Trophoblast cell (in vitro differentiated cells and primary cell): ENCODE results near the gene IFT52.
"Not testable (repeated sequence)": the region's sequence is repeated elsewhere in the genome, so short reads cannot be mapped to it uniquely, and the experiment has no call there.

Source experiments
- DNase-seq, 2 donors: peaks; one replicate each; pipeline ENCODE4 v3.0.0-alpha.2; 2016
- H2AFZ ChIP-seq: 2 replicates; pipeline ENCODE4 v1.6.1; 2013; ENCODE audit warnings: low read length, moderate library complexity, mild to moderate bottlenecking; ENCODE audit not compliant: insufficient read depth, poor library complexity
- H2AK5ac ChIP-seq: 2 replicates; pipeline ENCODE4 v1.6.1; 2013; ENCODE audit warnings: mild to moderate bottlenecking, low read length
- H2BK120ac ChIP-seq: 2 replicates; pipeline ENCODE4 v1.6.1; 2013; ENCODE audit warnings: low read length, mild to moderate bottlenecking, moderate library complexity; ENCODE audit not compliant: insufficient read depth, poor library complexity
- H2BK12ac ChIP-seq: 2 replicates; pipeline ENCODE4 v1.6.1; 2013; ENCODE audit warnings: mild to moderate bottlenecking, low read length, moderate library complexity
- H2BK5ac ChIP-seq: 2 replicates; pipeline ENCODE4 v1.6.1; 2013; ENCODE audit warnings: low read length, low read depth, moderate library complexity, mild to moderate bottlenecking; ENCODE audit not compliant: poor library complexity
- H3K14ac ChIP-seq: 2 replicates; pipeline ENCODE4 v1.6.1; 2013; ENCODE audit warnings: mild to moderate bottlenecking, low read length
- H3K18ac ChIP-seq: 2 replicates; pipeline ENCODE4 v1.6.1; 2013; ENCODE audit warnings: mild to moderate bottlenecking, low read length
- H3K23ac ChIP-seq: 2 replicates; pipeline ENCODE4 v1.6.1; 2013; ENCODE audit warnings: low read length
- H3K27ac ChIP-seq: 2 replicates; pipeline ENCODE4 v1.5.1; 2013; ENCODE audit warnings: low read depth, mild to moderate bottlenecking, inconsistent platforms, low read length, moderate library complexity
- H3K27me3 ChIP-seq: 2 replicates; pipeline ENCODE4 v1.6.1; 2013; ENCODE audit warnings: inconsistent platforms, mild to moderate bottlenecking, low read length, moderate library complexity; ENCODE audit not compliant: insufficient read depth
- H3K36me3 ChIP-seq, 2 experiments: 1 replicate in 1 of 2; 2 replicates in 1 of 2; pipeline ENCODE4 v1.6.1; 2013; ENCODE audit warnings: low read length in 2 of 2, mild to moderate bottlenecking in 2 of 2, moderate library complexity in 1 of 2; ENCODE audit not compliant: insufficient read depth in 2 of 2, control insufficient read depth in 1 of 2
- H3K4ac ChIP-seq: 2 replicates; pipeline ENCODE4 v1.6.1; 2013; ENCODE audit warnings: low read depth, mild to moderate bottlenecking, low read length, moderate library complexity
- H3K4me1 ChIP-seq, 2 experiments: 1 replicate in 1 of 2; 2 replicates in 1 of 2; pipeline ENCODE4 v1.6.1; 2013; ENCODE audit warnings: low read length in 2 of 2, mild to moderate bottlenecking in 2 of 2, moderate library complexity in 1 of 2; ENCODE audit not compliant: insufficient read depth in 2 of 2, control insufficient read depth in 1 of 2
- H3K4me2 ChIP-seq: 2 replicates; pipeline ENCODE4 v1.6.1; 2013; ENCODE audit warnings: inconsistent platforms, mild to moderate bottlenecking, low read length, moderate library complexity
- H3K4me3 ChIP-seq: 2 replicates; pipeline ENCODE4 v1.5.1; 2013; ENCODE audit warnings: mild to moderate bottlenecking, low read depth, low read length, inconsistent platforms
- H3K79me1 ChIP-seq: one replicate; pipeline ENCODE4 v1.6.1; 2013; ENCODE audit warnings: low read length
- H3K79me2 ChIP-seq: 2 replicates; pipeline ENCODE4 v1.6.1; 2013; ENCODE audit warnings: low read length, mild to moderate bottlenecking; ENCODE audit not compliant: control insufficient read depth, insufficient read depth, poor library complexity
- H3K9ac ChIP-seq: 2 replicates; pipeline ENCODE4 v1.6.1; 2013; ENCODE audit warnings: mild to moderate bottlenecking, low read length
- H3K9me3 ChIP-seq: 2 replicates; pipeline ENCODE4 v1.6.1; 2013; ENCODE audit warnings: low read depth, mild to moderate bottlenecking, control low read depth, inconsistent platforms, low read length; ENCODE audit not compliant: insufficient read depth
- H4K12ac ChIP-seq: 2 replicates; pipeline ENCODE4 v1.6.1; 2013; ENCODE audit warnings: low read depth, mild to moderate bottlenecking, low read length, moderate library complexity
- H4K8ac ChIP-seq: 2 replicates; pipeline ENCODE4 v1.6.1; 2013; ENCODE audit warnings: low read depth, mild to moderate bottlenecking, low read length, moderate library complexity
- H4K91ac ChIP-seq: one replicate; pipeline ENCODE4 v1.6.1; 2013; ENCODE audit warnings: low read depth, mild to moderate bottlenecking, low read length, moderate library complexity
- WGBS: extraction: QIAGEN DNeasy Blood & Tissue Kit; methylation state at CpG from one replicate; pipeline ENCODE4 v1.1.7; 2013; ENCODE audit warnings: missing lambda C conversion rate; ENCODE audit not compliant: insufficient read length, insufficient coverage; ENCODE audit errors: extremely low coverage; 5-methylcytosine and 5-hydroxymethylcytosine counted together

IFT52 gene

DNA sequence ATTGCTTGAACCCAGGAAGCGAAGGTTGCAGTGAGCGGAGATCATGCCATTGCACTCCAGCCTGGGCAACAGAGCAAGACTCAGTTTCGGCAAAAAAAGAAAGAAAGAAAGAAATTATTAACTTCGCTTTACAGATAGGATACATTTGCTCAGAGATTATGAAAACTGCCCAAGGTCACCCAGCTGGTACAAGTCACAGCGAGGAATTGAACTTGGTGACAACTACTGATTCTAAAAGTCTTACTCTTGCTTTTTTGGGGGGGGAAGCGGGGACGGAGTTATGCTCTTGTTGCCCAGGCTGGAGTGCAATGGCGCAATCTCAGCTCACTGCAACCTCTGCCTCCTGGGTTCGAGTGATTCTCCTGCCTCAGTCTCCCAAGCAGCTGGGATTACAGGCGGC lies 2.2 kb upstream of the IFT52 start:
- whole genome bisulfite sequencing = no CpG with 5 or more reads among the region's 10 CpGs
- H2AK5ac ChIP-seq, H2BK120ac ChIP-seq, H3K4ac ChIP-seq, H3K23ac ChIP-seq, H2BK12ac ChIP-seq, H3K27ac ChIP-seq, H3K9me3 ChIP-seq, H4K12ac ChIP-seq, H2BK5ac ChIP-seq, H3K4me3 ChIP-seq, H4K91ac ChIP-seq, H3K4me2 ChIP-seq, H2AFZ ChIP-seq, H4K8ac ChIP-seq, H3K27me3 ChIP-seq, H3K79me2 ChIP-seq, H3K4me1 ChIP-seq, H3K14ac ChIP-seq, H3K9ac ChIP-seq, DNase-seq, H3K36me3 ChIP-seq, H3K79me1 ChIP-seq, H3K18ac ChIP-seq: not testable (repeated sequence)

- no peak for DNase-seq
- Histone ChIP-seq H4K12ac (peak overlapping the region; percentile 95), H2AFZ (peak overlapping the region; percentile 98), H3K9me3 (no peaks in the 10 kb centered on the region), H3K18ac (no peak overlapping the region), H3K14ac (peak overlapping the region; percentile 79), H3K9ac (no peak overlapping the region), H3K4ac (peak overlapping the region; percentile 70), H4K8ac (peak overlapping the region; percentile 97), H3K27ac (no peak overlapping the region), H2BK120ac (peak overlapping the region; percentile 46), H3K23ac (no peak overlapping the region), H3K4me1 (peaks cover 3 to 4% of the 10 kb centered on the region in 2 experiments), H2AK5ac (peak overlapping the region; percentile 67), H2BK5ac (peak overlapping the region; percentile 68), H3K79me1 (peaks cover 5% of the 10 kb centered on the region), H3K79me2 (no peaks in the 10 kb centered on the region), H4K91ac (peak overlapping the region; percentile 60), H3K4me2 (peak overlapping the region; percentile 71), H2BK12ac (peak overlapping the region; percentile 71), H3K27me3 (no peaks in the 10 kb centered on the region), H3K4me3 (no peak overlapping the region), H3K36me3 (peaks cover 2 to 5% of the 10 kb centered on the region in 2 experiments)
- WGBS = no CpG with 5 or more reads among the region's 9 CpGs
Observed at GRCh38 chr20:43590036-43590391, 723 bp upstream of the IFT52 start.

DNA sequence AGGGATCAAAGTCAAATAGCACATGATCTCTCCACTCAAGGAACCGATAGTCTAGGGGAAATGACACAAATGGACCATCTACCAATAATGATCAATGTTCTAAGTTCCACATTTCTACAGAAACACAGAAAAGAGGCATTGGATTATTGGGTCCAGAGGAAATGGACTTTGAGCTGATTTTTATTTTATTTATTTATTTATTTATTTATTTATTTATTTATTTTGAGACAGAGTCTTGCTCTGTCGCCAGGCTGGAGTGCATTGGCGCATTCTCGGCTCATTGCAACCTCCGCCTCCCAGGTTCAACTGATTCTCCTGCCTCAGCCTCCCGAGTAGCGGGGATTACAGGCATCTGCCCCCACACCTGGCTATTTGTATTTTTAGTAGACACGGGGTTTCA lies 11.2 kb downstream of the IFT52 start:
- H3K36me3 ChIP-seq = peaks cover 15 to 17% of the 10 kb centered on the region in 2 experiments
- H3K27me3 ChIP-seq, H2AFZ ChIP-seq, H3K4me2 ChIP-seq, H3K79me2 ChIP-seq, H3K4me1 ChIP-seq, H3K79me1 ChIP-seq, H2BK120ac ChIP-seq, DNase-seq, H3K23ac ChIP-seq, H2BK5ac ChIP-seq, H3K27ac ChIP-seq, H2BK12ac ChIP-seq, H4K8ac ChIP-seq, H3K9me3 ChIP-seq, H3K18ac ChIP-seq, H3K9ac ChIP-seq, H4K12ac ChIP-seq, H2AK5ac ChIP-seq, H3K4me3 ChIP-seq, H4K91ac ChIP-seq, H3K4ac ChIP-seq, H3K14ac ChIP-seq: not testable (repeated sequence)
- no CpG with 5 or more reads among the region's 8 CpGs for WGBS

DNA sequence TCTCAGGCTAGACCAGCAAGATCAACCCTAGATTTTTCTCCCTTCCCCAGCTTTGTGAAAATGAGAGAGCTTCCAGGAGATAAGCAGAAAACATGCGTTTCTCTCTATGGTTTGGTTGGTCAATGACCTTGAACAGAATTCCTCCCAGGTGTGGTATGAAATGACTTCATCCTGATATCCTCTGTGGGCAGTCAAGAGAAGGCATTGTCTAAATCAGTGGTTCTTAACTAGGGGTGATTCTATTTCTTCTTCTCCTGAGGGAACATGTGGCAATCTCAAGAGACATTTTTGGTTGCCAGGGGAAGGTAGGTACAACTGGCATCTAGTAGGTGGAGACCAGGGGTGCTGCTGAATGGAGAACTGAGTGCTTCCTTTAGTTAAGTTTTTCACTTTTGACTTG lies 12.4 kb downstream of the IFT52 start:
- Histone ChIP-seq H3K4me3 (no peak overlapping the region), H3K9ac (no peak overlapping the region), H3K4ac (no peak overlapping the region), H2AFZ (no peak overlapping the region), H3K27ac (no peak overlapping the region), H3K79me2 (no peaks in the 10 kb centered on the region), H2BK5ac (no peak overlapping the region), H3K9me3 (no peaks in the 10 kb centered on the region), H4K8ac (no peak overlapping the region), H3K4me2 (no peak overlapping the region), H3K4me1 (no peaks in the 10 kb centered on the region), H2BK12ac (no peak overlapping the region), H3K18ac (no peak overlapping the region), H3K23ac (no peak overlapping the region), H4K91ac (no peak overlapping the region), H4K12ac (no peak overlapping the region), H2BK120ac (no peak overlapping the region), H3K79me1 (no peaks in the 10 kb centered on the region), H2AK5ac (no peak overlapping the region), H3K36me3 (peaks cover 9 to 15% of the 10 kb centered on the region in 2 experiments), H3K27me3 (no peaks in the 10 kb centered on the region), H3K14ac (no peak overlapping the region)
- no CpG with 5 or more reads among the region's 1 CpG for WGBS
- DNase-seq = peak in 1 of 2 donors; percentile 72
